OCI-LY1 (cell line): ENCODE measurements around the gene ATP1A4.

Source experiments
- H2AFZ ChIP-seq: fragments of 200-600 bp; sonication (generic), shearing (Covaris generic); 2 replicates; pipeline ENCODE4 v1.6.0; 2014; ENCODE audit warnings: antibody characterized with exemption, mild to moderate bottlenecking, low read length
- H3F3A ChIP-seq: fragments of 200-600 bp; sonication (generic), shearing (Covaris generic); 2 replicates; pipeline ENCODE4 v1.6.0; 2014; ENCODE audit warnings: mild to moderate bottlenecking, antibody characterized with exemption, low read length, moderate library complexity; ENCODE audit not compliant: insufficient read depth
- H3K27ac ChIP-seq: fragments of 200-600 bp; sonication (generic); 2 replicates; pipeline ENCODE4 v1.5.1; 2014; ENCODE audit warnings: low read length, mixed run types, mild to moderate bottlenecking, low read depth; ENCODE audit not compliant: poor library complexity, severe bottlenecking
- H3K27me3 ChIP-seq: fragments of 200-600 bp; sonication (generic); 2 replicates; pipeline ENCODE4 v1.6.0; 2014; ENCODE audit warnings: antibody characterized with exemption, mild to moderate bottlenecking, low read length, moderate library complexity; ENCODE audit not compliant: insufficient read depth
- H3K36me3 ChIP-seq: fragments of 200-600 bp; sonication (generic); 2 replicates; pipeline ENCODE4 v1.6.1; 2014; ENCODE audit warnings: mild to moderate bottlenecking, antibody characterized with exemption, low read length, moderate library complexity, mixed read lengths; ENCODE audit not compliant: insufficient read depth
- H3K4me1 ChIP-seq: fragments of 200-600 bp; sonication (generic); 2 replicates; pipeline ENCODE4 v1.5.1; 2014; ENCODE audit warnings: mild to moderate bottlenecking, low read length, moderate library complexity; ENCODE audit not compliant: insufficient read depth, severe bottlenecking
- H3K4me2 ChIP-seq: fragments of 200-600 bp; sonication (generic), shearing (Covaris generic); 2 replicates; pipeline ENCODE4 v1.6.1; 2014; ENCODE audit warnings: low read length
- H3K4me3 ChIP-seq: fragments of 200-600 bp; sonication (generic); 2 replicates; pipeline ENCODE4 v1.5.1; 2014; ENCODE audit warnings: low read length, low read depth, mild to moderate bottlenecking, mixed read lengths; ENCODE audit not compliant: poor library complexity, severe bottlenecking
- H3K79me2 ChIP-seq: fragments of 200-600 bp; shearing (Covaris generic); 2 replicates; pipeline ENCODE4 v1.6.1; 2016; ENCODE audit warnings: mixed run types, low read length, mixed read lengths; ENCODE audit not compliant: insufficient read depth
- H3K9ac ChIP-seq: fragments of 200-600 bp; sonication (generic), shearing (Covaris generic); 2 replicates; pipeline ENCODE4 v1.6.1; 2014; ENCODE audit warnings: mild to moderate bottlenecking, low read length, mixed read lengths
- H3K9me2 ChIP-seq: fragments of 200-600 bp; sonication (generic), shearing (Covaris generic); 2 replicates; pipeline ENCODE4 v1.6.1; 2014; ENCODE audit warnings: low read depth, mild to moderate bottlenecking, low read length, mixed read lengths
- H3K9me3 ChIP-seq: fragments of 200-600 bp; shearing (Covaris generic); 2 replicates; pipeline ENCODE4 v1.6.1; 2014; ENCODE audit warnings: low read length, mixed read lengths
- H4K20me1 ChIP-seq: fragments of 200-600 bp; sonication (generic), shearing (Covaris generic); 2 replicates; pipeline ENCODE4 v1.6.0; 2016; ENCODE audit warnings: mild to moderate bottlenecking, low read length; ENCODE audit not compliant: insufficient read depth
- EZH2 ChIP-seq: fragments of 200-600 bp; sonication (generic), shearing (Covaris generic); IDR thresholded peaks from 2 replicates; pipeline ENCODE4 v1.8.0; 2017; ENCODE audit warnings: borderline replicate concordance, mixed run types, mild to moderate bottlenecking, antibody characterized with exemption, low read length, moderate library complexity, mixed read lengths
- TF ChIP-seq, protein P1 (sequence below): fragments of 200-600 bp; sonication (generic), shearing (Covaris generic); IDR thresholded peaks from 2 replicates; pipeline ENCODE4 v1.5.1; 2017; ENCODE audit warnings: mild to moderate bottlenecking, antibody characterized with exemption, low read length, moderate library complexity, mixed read lengths

The ATP1A4 gene

DNA sequence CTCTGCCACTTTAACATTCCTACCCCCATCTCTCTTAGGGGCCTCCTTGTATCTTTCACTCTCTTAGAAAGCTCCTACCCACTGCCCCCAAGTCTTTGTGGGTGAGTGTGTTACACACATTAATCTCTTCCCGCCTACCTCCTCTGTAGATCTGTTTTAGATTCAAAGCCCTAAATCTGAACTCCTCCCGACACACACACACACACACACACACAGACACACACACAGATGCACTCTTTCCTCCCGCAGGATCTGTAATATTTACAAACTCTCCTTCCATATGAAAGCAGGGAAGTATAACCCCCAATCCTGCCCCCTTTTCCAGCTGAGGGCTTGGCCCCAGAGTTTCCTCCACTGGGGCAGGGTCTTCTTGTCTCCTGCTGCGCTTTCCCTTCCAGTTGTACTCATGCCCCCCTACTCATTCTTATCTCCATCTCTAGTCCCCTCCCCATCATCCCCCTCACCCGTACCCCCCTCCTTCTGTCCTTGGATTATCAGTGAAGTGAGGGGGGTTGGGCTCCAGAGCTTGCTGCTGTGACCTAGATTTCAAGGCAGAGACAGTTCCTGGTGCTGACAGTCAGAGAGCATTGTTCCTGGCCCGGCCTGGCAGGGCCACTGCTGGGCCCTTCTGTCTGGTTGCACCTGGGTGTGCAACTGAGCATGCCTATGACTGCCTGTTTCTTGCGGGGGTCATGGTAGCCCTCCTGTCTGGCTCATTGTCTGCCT, 58.1 kb downstream of the ATP1A4 start:
- H3K9me2 ChIP-seq: no peaks in the 10 kb centered on the region
- no peak overlapping the region for H2AFZ ChIP-seq
- peaks cover 17% of the 10 kb centered on the region for H3K4me1 ChIP-seq
- no peak overlapping the region for H3K4me3 ChIP-seq
- H3K4me2 ChIP-seq: no peak overlapping the region
- H3K79me2 ChIP-seq: no peaks in the 10 kb centered on the region
- H3K27ac ChIP-seq: no peak overlapping the region
- H3F3A ChIP-seq: no peaks in the 10 kb centered on the region
- no peaks in the 10 kb centered on the region for H3K27me3 ChIP-seq
- peaks cover 58% of the 10 kb centered on the region for H3K36me3 ChIP-seq
- no peaks in the 10 kb centered on the region for H3K9me3 ChIP-seq
- no peaks in the 10 kb centered on the region for H4K20me1 ChIP-seq
- no peak for TF ChIP-seq EZH2
- TF ChIP-seq, protein P1, sequence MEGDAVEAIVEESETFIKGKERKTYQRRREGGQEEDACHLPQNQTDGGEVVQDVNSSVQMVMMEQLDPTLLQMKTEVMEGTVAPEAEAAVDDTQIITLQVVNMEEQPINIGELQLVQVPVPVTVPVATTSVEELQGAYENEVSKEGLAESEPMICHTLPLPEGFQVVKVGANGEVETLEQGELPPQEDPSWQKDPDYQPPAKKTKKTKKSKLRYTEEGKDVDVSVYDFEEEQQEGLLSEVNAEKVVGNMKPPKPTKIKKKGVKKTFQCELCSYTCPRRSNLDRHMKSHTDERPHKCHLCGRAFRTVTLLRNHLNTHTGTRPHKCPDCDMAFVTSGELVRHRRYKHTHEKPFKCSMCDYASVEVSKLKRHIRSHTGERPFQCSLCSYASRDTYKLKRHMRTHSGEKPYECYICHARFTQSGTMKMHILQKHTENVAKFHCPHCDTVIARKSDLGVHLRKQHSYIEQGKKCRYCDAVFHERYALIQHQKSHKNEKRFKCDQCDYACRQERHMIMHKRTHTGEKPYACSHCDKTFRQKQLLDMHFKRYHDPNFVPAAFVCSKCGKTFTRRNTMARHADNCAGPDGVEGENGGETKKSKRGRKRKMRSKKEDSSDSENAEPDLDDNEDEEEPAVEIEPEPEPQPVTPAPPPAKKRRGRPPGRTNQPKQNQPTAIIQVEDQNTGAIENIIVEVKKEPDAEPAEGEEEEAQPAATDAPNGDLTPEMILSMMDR: no peak
- H3K9ac ChIP-seq: no peak overlapping the region

DNA sequence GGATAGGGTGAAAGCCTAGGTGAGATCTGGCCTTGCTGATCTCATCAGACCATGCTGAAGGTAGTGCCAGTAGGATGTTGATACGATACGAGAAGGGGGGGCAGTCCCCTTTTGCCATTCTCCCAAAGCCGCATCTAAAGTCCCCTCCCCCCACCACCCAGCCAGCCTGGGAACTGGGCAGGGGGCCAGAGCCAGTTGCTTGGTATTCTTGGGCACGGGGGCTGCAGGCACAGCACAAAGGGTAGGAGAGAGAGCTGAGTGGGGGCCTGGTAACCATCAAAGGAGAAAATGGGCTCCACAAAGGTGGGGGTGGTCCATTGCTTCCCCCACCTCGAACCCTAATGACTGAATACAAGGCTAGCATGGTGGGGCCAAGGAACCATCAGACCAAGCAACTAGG, 59.2 kb downstream of the ATP1A4 start:
- Histone ChIP-seq H2AFZ (no peak overlapping the region), H3K4me1 (peaks cover 11% of the 10 kb centered on the region), H4K20me1 (no peaks in the 10 kb centered on the region), H3K9me2 (no peaks in the 10 kb centered on the region), H3K79me2 (no peaks in the 10 kb centered on the region), H3K36me3 (peaks cover 69% of the 10 kb centered on the region), H3K9ac (no peak overlapping the region), H3K9me3 (no peaks in the 10 kb centered on the region), H3K27ac (no peak overlapping the region), H3K27me3 (no peaks in the 10 kb centered on the region), H3F3A (no peaks in the 10 kb centered on the region), H3K4me2 (no peak overlapping the region), H3K4me3 (no peak overlapping the region)
- TF ChIP-seq, protein P1: no peak
- TF ChIP-seq EZH2: no peak

DNA sequence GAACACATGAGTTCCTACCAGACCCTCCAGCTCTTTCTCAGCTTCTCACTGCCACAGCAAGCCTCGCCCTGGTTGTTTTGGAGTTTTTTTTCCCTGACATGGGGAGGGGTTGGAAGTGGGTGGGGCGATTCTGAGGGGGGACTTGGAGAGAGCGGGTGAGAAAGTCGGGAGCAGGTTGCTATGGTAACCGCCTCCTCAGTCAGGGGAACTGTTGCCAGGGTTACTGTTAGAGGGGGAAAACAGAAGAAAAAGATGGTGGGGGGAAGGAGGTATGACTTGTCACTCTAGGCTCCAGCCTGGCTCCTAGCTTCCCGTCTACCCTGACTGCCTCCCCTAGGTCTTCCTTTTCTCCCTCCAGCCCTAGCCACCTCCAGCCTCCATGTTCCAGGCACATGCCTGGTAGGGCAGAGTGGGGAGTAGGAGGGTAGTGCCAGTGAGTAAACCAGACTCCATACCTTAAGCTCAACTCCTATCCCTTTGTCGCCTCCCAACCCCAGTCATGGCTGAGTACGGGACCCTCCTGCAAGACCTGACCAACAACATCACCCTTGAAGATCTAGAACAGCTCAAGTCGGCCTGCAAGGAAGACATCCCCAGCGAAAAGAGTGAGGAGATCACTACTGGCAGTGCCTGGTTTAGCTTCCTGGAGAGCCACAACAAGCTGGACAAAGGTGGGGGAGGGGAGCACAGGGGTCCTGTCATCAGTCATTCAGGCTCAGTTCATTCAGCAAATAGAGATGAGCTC, 59.8 kb downstream of the ATP1A4 start:
- H3K4me3 ChIP-seq: no peak overlapping the region
- H3K27me3 ChIP-seq: no peaks in the 10 kb centered on the region
- H3K79me2 ChIP-seq: no peaks in the 10 kb centered on the region
- H3K36me3 ChIP-seq: peaks cover 76% of the 10 kb centered on the region
- no peak for TF ChIP-seq EZH2
- TF ChIP-seq, protein P1: no peak
- H3K9me2 ChIP-seq: no peaks in the 10 kb centered on the region
- no peak overlapping the region for H2AFZ ChIP-seq
- H4K20me1 ChIP-seq: no peaks in the 10 kb centered on the region
- H3K27ac ChIP-seq: no peak overlapping the region
- H3K4me2 ChIP-seq: no peak overlapping the region
- no peaks in the 10 kb centered on the region for H3F3A ChIP-seq
- peaks cover 7% of the 10 kb centered on the region for H3K4me1 ChIP-seq
- no peaks in the 10 kb centered on the region for H3K9me3 ChIP-seq
- no peak overlapping the region for H3K9ac ChIP-seq
